Camera-type eye (tissue), 1 donor: ENCODE measurements around the gene AQP7. TPM values are rescaled to one million over a fixed set of nuclear protein-coding genes. Genes with fewer than 3 reads are reported as not detected.

ENCODE experiments used
- total RNA-seq: library from RNA; depleted of rRNA; stranded (reverse); fragments of >200 nt; gene quantifications from one replicate; pipeline ENCODE4 v1.2.3, GENCODE V29; 2014

The AQP7 gene
- total RNA-seq = not detected

DNA sequence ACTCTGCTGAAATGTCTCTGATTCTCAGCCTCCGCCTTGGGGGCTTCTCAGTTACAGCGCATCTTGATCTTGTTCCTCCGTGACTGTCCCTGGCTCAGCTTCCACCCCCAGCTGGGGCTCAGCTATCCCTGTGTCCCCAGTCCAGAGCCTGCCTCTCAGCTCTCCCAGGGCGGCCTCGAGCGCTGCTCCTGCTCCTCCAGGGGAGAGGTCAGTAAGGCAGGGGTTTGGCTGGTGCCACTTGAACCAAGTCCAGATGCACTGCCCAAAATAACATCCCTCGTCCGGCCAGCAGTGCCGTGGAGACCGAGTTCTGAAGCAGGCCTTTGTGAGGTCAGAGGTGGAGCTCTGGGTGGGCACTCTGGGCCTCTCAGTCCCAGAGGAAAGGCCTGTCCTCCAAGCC lies at the start of gene AQP7:
TSS of gene AQP7 (minus strand) at position 198 of the 400 bp plus-strand sequence. CDS start 1,306 bp downstream, outside the sequence.

DNA sequence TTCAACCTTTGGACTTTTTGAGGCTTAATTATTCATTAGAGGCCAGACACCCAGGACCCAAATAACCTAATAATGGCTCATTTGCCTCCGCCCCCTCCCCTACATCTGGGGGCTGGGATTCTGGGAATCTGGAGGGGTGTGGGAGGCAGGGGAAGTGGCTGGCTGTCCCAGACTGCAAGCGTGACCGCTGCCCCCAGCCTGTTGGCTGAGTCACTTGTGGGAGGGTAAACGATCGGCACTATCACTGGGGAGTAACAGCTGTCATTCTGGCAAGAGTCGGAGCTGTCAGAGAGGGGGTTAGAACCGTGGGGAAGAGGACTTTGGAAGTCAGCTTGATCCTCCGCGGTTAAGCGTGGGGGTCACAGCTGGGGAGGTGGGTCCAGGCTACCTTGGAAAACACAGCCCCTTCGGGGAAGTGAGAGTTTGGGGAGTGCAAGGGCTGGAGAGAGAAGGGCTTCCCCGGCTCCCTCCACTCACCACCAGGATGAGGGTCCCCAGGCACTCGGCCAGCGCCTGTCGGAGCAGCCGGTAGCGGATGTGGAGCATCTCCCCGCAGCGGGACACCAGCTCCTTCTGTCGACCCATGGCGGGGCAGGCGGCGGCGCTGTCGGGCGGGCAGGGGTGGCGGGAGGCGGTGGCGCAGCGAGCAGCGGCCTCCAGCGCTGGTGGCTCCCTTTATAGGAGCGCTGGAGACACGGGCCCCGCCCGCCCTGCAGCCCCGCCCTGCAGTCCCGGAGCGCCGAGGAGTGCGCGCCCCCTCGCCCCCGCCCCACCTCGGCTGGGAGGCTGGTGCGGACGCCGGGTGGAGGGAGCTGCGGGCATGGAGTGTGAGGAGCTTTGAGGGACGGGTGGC lies 44.8 kb upstream of the AQP7 start, which contains the start of gene AQP3:
TSS of gene AQP3 (minus strand) at position 648 of the 853 bp plus-strand sequence. CDS start at position 585, 63 bp downstream.

Other genes starting within 250 kb of the AQP7 start
- 29.8 TPM for gene B4GALT1, start 235.2 kb downstream of the AQP7 start, total RNA-seq
- not detected for gene SPINK4, start 162.4 kb downstream of the AQP7 start, total RNA-seq
- 104 TPM for gene BAG1, start 137.9 kb downstream of the AQP7 start, total RNA-seq
- gene CHMP5, start 137.5 kb downstream of the AQP7 start, total RNA-seq = 75.2 TPM
- 41.0 TPM for gene NFX1, start 112.1 kb downstream of the AQP7 start, total RNA-seq
- gene AQP3, start 45.0 kb upstream of the AQP7 start, total RNA-seq = 43.3 TPM
- 22.9 TPM for gene NOL6, start 71.4 kb upstream of the AQP7 start, total RNA-seq
- gene ANKRD18B, start 121.7 kb upstream of the AQP7 start, total RNA-seq = 3.3 TPM